Adrenal gland (tissue), 5 donors: ENCODE results near the gene CACNG1.

ENCODE experiments used
- CTCF ChIP-seq, 6 experiments: fragments of 450-650 bp in 4 of 6; fragments of 200-600 bp in 2 of 6; sonication (generic) in 1 of 6; IDR thresholded peaks; 1 replicate in 5 of 6; 2 replicates in 1 of 6; pipeline versions ENCODE4 v1.5.1 to v1.8.0; 2016 to 2021; ENCODE audit warnings: antibody characterized with exemption in 6 of 6, mild to moderate bottlenecking in 2 of 6, moderate library complexity in 1 of 6
- POLR2A ChIP-seq, 2 donors: fragments of 450-650 bp; IDR thresholded peaks; one replicate each; pipeline ENCODE4 v1.6.1; 2017; ENCODE audit warnings: antibody characterized with exemption in 2 of 2, mild to moderate bottlenecking in 2 of 2, moderate library complexity in 1 of 2
- donor health status: DM: no; HTN: no; CAD: no.

GRCh38 chr17:67041941-67042899 is 2.1 kb upstream of the CACNG1 start:
- TF ChIP-seq POLR2A (IDR thresholded peaks at IDR 0.05) = no peak
- TF ChIP-seq CTCF (IDR thresholded peaks at IDR 0.05) = no peak
